Measurements from ENCODE around the gene TRMU.

Gene TRMU

DNA sequence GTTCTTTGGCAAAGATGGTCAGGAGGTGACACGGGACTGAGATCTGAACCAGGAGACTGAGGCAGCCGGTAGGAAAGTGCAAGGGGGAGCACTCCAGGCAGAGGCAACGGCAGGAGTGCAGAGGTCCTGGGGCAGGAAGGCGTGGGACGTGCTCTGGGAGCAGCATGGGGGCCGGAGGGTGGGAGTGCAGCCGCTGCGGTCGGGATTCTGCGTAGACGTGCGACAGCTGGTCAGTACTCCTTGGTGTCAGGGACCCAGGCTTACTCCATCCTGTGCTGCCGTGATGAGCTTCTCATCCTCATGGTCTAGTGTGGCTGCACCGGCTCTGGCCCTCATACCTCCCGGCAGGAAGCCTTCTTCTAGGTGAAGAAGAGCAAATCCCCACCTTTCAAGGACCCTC, 16.9 kb upstream of the TRMU start:
- TF ChIP-seq, protein P1, sequence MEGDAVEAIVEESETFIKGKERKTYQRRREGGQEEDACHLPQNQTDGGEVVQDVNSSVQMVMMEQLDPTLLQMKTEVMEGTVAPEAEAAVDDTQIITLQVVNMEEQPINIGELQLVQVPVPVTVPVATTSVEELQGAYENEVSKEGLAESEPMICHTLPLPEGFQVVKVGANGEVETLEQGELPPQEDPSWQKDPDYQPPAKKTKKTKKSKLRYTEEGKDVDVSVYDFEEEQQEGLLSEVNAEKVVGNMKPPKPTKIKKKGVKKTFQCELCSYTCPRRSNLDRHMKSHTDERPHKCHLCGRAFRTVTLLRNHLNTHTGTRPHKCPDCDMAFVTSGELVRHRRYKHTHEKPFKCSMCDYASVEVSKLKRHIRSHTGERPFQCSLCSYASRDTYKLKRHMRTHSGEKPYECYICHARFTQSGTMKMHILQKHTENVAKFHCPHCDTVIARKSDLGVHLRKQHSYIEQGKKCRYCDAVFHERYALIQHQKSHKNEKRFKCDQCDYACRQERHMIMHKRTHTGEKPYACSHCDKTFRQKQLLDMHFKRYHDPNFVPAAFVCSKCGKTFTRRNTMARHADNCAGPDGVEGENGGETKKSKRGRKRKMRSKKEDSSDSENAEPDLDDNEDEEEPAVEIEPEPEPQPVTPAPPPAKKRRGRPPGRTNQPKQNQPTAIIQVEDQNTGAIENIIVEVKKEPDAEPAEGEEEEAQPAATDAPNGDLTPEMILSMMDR (conservative IDR thresholded peaks at IDR 0.05; ENCODE audit: low read depth), result no peak
- no peak for DNase-seq (ENCODE audit: low spot score)
- ChIA-PET POLR2A (ENCODE audit: low non-redundant PET) (no interaction called here), CTCF (no interaction called here)
- no peak overlapping the region for H3K27ac ChIP-seq

DNA sequence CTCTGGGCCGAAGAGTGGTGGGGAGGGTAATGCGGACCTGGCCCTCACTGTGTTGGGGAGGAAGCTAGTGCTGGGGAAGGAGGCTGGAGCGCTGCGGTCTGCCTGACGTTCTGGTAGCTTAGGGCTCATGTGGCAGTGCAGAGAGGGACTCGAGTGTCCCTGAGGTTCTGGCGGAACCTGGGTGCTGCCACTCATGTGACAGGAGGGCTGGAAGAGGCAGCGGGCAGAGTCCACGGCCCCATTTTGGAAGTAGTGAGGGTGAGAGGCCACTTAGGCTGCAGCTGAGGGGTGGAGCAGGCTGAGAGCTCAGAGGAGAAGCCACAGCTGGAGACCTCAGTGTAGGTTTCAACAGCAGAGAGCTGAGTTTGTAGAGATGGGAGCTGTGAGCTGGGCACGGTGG, 16.2 kb upstream of the TRMU start:
- no peak overlapping the region for H3K27ac ChIP-seq
- CTCF ChIA-PET, result no interaction called here
- DNase-seq (ENCODE audit: low spot score), result no peak
- TF ChIP-seq, protein P1 (conservative IDR thresholded peaks at IDR 0.05; ENCODE audit: low read depth), result no peak
- POLR2A ChIA-PET (ENCODE audit: low non-redundant PET), result no interaction called here

DNA sequence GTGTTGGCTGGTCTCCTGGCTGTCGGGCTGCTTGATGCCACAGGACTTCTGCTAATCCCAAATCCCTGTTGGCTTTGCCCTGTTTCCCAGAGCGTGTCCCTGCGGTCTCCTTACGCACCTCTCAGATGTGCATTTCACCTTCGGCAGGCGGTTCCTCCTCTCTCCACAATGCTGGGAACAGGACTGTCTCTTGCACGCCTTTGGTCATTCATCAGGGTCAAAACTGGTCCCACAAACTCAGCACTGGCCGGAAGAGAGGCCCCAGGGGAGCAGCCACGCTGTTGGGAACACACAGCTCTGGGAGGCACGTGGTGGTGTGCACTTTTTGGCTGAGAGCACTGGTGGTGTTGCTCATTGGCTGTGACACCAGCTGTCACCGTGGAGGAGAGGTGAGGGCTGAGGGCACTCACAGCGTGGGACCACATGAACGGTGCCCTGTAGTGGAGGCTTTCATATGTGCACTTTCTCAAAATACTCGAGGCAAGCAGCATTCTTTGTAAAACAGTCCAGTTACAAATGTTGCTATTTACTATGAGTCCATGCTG, 15.3 kb upstream of the TRMU start:
- H3K27ac ChIP-seq, result peak overlapping the region; percentile 4; the same call in 1 of the 2 replicates
- POLR2A ChIA-PET (ENCODE audit: low non-redundant PET), result no interaction called here
- TF ChIP-seq, protein P1 (conservative IDR thresholded peaks at IDR 0.05; ENCODE audit: low read depth), result no peak
- DNase-seq (ENCODE audit: low spot score), result no peak
- CTCF ChIA-PET, result no interaction called here

DNA sequence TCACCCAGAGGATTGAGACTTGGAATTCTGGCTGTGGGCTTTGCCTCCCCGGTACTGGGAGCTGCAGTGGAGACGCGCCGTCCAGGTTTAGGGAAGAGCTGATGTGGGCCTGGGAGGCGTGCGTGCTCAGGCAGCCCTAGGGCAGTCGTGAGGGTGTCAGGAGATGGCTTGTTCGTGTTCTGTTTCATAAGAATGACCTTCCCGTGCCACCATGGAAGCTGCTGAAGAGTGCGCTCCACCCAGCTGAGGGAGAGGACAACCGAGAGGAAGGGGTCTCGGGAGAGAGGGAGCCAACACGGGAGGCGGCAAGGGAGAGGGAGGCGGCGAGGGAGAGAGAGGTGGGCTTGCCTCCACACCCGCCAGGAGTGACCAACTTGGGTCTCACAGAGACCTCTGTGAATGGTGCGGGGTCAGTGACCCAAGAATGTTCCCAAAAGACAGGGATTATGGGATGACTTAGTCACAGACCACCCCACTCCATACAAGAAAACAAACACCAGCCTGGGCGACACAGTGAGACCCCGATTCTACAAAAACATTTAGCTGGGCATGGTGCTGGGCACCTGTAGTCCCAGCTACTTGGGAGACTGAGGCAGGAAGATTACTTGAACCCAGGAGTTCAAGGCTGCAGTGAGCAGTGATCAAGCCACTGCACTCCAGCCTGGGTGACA, 14.7 kb upstream of the TRMU start:
- DNase-seq (ENCODE audit: low spot score), result no peak
- ChIA-PET CTCF (interaction anchor here (0.7 kb wide), 1 partner anchor 179 kb away, joined by 3 read pairs; no protein-coding TSS in a partner anchor), POLR2A (ENCODE audit: low non-redundant PET) (no interaction called here)
- TF ChIP-seq, protein P1 (conservative IDR thresholded peaks at IDR 0.05; ENCODE audit: low read depth), result no peak
- peak overlapping the region; percentile 4; the same call in 1 of the 2 replicates for H3K27ac ChIP-seq

DNA sequence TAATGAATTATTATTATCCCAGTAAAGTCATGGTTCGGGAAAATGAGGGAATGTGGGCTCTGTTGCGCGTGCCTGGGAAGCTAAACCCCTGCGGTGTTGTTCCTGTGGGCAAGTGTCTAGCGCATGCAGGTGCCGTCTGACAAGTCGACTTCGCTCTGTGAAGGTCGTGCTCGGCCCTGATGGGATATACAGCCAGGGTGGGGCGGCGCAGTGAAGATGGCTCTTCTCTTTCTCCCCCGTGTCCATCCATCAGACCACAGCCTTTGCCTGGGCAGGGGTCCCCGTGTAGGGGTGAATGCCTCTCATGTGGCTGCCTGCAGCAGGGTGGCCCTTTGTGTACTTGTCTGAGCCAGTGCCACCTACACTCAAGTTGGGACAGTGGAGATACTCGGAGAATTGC, 12.8 kb upstream of the TRMU start:
- H3K27ac ChIP-seq, result 0 out of 2 replicates have a peak overlapping the region, but pooled peaks have one; percentile 6
- CTCF ChIA-PET, result no interaction called here
- POLR2A ChIA-PET (ENCODE audit: low non-redundant PET), result no interaction called here
- TF ChIP-seq, protein P1 (conservative IDR thresholded peaks at IDR 0.05; ENCODE audit: low read depth), result no peak
- no peak for DNase-seq (ENCODE audit: low spot score)

DNA sequence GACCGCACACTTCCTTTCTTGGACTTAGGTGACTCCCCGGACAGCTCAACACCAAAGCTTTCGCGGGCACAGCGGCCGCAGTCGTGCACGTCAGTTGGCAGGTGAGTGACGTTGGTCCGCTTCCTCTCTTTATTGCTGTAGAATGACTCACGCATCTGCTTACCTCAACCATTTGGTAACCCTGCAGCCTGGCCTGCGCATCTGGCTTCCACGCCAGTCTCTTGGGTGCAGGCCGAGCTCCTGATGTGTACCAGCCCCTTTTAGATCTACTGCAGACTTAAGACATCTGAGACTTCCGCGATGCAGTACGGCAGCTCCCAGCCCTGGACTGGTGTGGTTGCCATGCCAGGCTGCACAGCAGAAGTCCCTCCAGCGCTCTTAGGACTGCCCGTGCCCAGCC, 12.4 kb upstream of the TRMU start:
- POLR2A ChIA-PET (ENCODE audit: low non-redundant PET), result no interaction called here
- TF ChIP-seq, protein P1 (conservative IDR thresholded peaks at IDR 0.05; ENCODE audit: low read depth), result no peak
- no peak for DNase-seq (ENCODE audit: low spot score)
- 0 out of 2 replicates have a peak overlapping the region, but pooled peaks have one; percentile 6 for H3K27ac ChIP-seq
- CTCF ChIA-PET, result interaction anchor here (0.6 kb wide), 1 partner anchor 12 kb away, joined by 3 read pairs; the partner anchor contains the start of gene TRMU

Data from RWPE1 (cell line).